Suprapubic skin (tissue), 4 donors: Measurements from ENCODE around the gene DLGAP4.

Experiments used
- CTCF ChIP-seq, 2 donors: fragments of 200-600 bp in 1 of 2; fragments of 450-650 bp in 1 of 2; sonication (generic) in 1 of 2; IDR thresholded peaks; one replicate each; pipeline ENCODE4 v1.5.1; 2016 to 2019; ENCODE audit warnings: antibody characterized with exemption in 2 of 2, mild to moderate bottlenecking in 1 of 2, moderate library complexity in 1 of 2
- EP300 ChIP-seq: sonication (generic); formaldehyde crosslinking; IDR thresholded peaks from one replicate; pipeline ENCODE4 v1.6.1; 2017; ENCODE audit warnings: antibody characterized with exemption
- POLR2A ChIP-seq, 2 donors: fragments of 450-650 bp; IDR thresholded peaks; one replicate each; pipeline ENCODE4 v1.6.1; 2017; ENCODE audit warnings: antibody characterized with exemption in 2 of 2, mild to moderate bottlenecking in 2 of 2, moderate library complexity in 2 of 2
- POLR2AphosphoS5 ChIP-seq, 3 donors: sonication (generic); formaldehyde crosslinking; IDR thresholded peaks; one replicate each; pipeline ENCODE4 v1.6.1; 2017; ENCODE audit warnings: antibody characterized with exemption in 3 of 3

DNA sequence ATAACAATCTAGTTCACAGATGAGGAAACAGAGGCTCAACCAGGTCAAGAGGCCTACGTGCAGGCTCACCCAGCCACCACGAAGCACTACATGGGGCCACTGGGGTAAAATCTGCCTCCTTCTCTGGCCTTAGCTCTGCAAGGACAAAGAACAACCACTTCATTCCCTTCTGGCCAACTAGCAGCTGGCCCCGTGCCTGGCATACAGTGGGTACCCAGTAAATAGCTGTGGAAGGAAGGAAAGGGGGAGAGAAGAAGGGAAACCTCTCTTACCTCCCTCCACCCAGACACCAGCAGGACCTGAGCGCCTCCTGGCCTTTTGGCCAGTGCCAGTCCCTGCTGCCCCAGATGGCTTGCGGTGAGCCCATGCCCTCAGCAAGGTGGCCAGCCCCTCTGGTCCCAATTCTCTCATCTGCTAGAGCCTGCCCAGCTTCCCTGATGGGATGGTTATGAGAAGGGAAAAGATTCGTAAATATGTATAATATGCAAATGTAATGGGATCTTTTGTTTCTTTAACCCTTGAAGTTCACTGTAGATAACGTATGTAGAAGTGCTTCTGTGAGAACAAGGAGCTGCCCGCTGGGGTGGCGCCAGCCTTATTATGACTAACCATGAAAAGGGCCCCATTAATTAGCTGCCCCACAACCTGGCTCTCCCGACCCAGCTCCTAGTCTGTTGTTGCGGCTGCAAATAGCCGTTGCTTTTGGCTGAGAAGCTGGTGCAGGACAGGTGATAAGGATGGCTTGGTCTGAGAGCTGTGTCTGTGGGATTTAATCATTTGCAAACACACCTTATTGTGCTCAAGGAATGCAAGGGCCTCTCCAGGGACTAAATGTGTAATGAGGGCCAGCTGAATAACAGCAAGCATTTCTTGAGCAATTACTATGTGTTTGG lies 62.0 kb downstream of the DLGAP4 start:
- TF ChIP-seq CTCF (IDR thresholded peaks at IDR 0.05) (no peak), POLR2A (IDR thresholded peaks at IDR 0.05) (no peak), EP300 (no peak), POLR2AphosphoS5 (IDR thresholded peaks at IDR 0.05) (no peak)
